ENCODE results near the gene TMEM154. TPM values are rescaled to one million over a fixed set of nuclear protein-coding genes. Genes with fewer than 3 reads are reported as not detected.
A peak's percentile ranks its signal among the peaks of the same experiment; 100 is the strongest.

TMEM154 gene
- total RNA-seq, 1 donor from 2014 or later, result 8.3 TPM

- no peak for DNase-seq (ENCODE audit: low read depth)
Measured at GRCh38 chr4:152591876-152592275, 87.9 kb downstream of the TMEM154 start.

- peak; percentile 36 for DNase-seq (ENCODE audit: low read depth)
Measured at GRCh38 chr4:152591396-152591795, 88.4 kb downstream of the TMEM154 start.

- DNase-seq (ENCODE audit: low read depth), result peak; percentile 89
Measured at GRCh38 chr4:152590179-152591031, 89.4 kb downstream of the TMEM154 start.

DNA sequence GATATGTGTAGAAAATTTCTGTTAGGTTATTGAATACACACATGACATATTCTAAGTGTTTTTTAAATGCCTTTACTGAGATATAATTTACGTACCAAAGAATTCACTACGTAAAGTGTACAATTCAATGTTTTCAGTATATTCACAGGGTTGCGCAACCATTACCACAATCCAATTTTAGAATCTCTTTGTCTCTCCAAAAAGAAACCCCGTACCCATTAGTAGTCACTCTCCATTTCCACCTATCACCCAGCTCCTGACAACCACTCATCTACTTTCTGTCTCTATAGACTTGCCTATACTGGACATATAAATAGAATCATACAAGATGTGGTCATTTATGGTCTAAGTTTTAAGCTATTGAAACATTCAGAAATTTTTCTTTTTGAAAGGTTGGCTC is 90.9 kb downstream of the TMEM154 start:
- DNase-seq (ENCODE audit: low read depth), result no peak

DNA sequence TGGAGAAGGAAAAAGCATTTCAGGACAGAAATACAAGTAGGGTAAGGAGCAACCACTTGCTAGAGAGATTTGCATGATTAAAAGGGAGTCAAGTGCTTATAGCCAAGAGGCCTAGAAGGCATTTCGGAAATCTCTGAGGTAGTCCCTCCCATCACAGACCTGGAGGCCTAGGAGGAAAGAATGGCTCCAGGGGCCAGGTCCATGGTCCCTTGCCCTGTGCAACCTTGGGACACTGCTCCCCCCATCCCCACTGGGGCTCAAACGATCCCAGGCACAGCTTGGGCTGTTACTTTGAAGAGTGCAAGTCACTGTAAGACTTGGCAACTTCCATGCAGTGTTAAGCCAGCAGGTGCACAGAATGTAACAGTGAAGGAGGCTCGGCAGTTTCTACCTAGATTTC is 92.7 kb downstream of the TMEM154 start:
- DNase-seq (ENCODE audit: low read depth), result no peak

GRCh38 chr4:152586668-152587067 is 93.1 kb downstream of the TMEM154 start:
- DNase-seq (ENCODE audit: low read depth), result no peak

DNA sequence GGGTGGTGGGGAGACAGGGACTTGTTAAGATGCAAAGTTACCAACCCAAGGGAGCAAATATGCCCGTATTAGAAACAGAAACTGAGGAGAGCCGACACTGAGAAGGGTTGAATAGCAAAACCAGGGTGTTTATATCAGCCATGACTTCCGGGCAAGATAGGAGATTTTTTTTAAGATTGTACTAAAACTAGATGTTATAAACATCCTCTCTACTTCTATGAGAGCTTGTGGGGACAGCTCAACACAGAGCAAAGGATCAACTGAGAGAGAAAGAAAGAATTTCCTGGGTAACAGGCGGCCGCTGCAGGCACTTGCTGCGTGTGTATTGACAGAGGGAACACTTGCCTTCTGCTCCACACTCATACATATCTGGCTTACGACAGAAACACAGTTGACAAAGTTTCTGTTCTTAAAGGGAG is 94.8 kb downstream of the TMEM154 start:
- DNase-seq (ENCODE audit: low read depth), result no peak

- no peak for DNase-seq (ENCODE audit: low read depth)
Measured at GRCh38 chr4:152581536-152582160, 98.1 kb downstream of the TMEM154 start.

GRCh38 chr4:152579916-152580315 is 99.9 kb downstream of the TMEM154 start:
- no peak for DNase-seq (ENCODE audit: low read depth)

GRCh38 chr4:152579107-152579764 is 100.6 kb downstream of the TMEM154 start:
- no peak for DNase-seq (ENCODE audit: low read depth)

DNA sequence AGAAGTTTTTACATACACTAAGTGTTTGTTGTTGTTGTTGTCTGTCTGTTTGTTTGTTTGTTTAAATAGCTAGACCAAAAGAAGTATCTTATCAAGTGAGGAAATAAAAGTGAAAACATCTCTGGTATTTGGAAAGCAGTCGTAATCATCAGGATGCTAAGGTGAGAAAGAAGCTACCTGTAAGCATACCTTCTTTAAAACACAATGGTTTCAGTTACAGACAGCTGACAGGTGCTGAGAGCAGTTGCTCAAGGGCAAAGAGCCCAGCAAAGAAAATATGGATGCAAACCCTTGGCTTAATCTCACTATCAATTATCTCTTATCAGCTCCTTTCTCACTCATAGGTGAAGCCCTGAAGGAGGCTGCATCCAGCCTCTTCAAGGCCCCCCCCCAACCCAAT is 101.1 kb downstream of the TMEM154 start:
- no peak for DNase-seq (ENCODE audit: low read depth)

DNA sequence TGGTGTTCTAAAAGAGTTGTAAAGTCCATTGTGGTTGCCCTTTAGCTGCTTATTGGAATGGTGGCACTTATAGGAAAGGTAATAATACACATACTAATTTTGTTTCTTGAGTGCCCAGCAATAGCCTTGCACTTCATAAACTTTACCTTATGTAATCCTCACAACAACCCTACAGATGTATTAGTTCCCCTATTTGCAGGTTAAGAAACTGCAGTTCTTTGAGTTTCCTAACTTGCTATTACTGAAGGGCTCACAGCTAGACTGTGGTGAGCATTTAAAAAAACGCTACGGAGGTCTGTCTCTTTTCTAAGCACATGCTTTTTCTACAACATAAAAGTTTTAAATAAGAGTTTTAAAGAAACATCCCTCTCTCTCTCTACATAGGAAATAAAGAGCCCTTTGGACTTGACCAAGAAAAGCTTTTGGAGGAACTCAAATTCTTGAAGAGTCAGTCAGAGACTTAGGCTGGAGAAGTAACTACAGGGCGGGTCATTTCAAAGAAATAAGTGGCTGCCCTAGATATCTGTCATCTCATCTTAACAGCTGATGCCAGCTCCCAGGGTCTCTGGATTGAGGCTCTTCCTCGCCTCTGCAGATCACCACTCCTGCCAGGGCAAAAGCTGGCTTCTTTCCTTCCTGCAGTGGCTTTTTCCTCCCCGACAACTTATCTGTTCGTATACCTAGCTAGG is 101.9 kb downstream of the TMEM154 start:
- no peak for DNase-seq (ENCODE audit: low read depth)

DNA sequence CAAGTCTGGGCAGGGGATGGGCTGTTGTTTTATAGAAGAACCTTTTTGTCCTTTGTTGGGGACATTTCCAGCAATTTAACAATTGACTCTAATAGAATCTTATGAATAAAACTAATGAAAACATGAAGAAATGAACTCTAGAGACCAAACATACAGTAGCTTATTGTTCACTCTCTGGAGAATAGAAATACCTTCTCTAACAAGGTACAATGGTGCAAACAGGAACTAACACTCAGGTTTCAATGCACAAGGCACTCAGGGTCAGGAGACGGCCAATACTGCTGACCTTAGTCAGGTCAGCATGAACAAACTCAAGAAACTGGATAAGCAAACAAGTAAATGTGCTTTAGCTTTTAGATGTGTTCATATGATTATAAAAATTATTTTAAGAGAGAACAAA is 104.3 kb downstream of the TMEM154 start:
- no peak for DNase-seq (ENCODE audit: low read depth)

- no peak for DNase-seq (ENCODE audit: low read depth)
Measured at GRCh38 chr4:152573861-152574260, 105.9 kb downstream of the TMEM154 start.

GRCh38 chr4:152572417-152573086 is 107.2 kb downstream of the TMEM154 start:
- peak; percentile 28 for DNase-seq (ENCODE audit: low read depth)

DNA sequence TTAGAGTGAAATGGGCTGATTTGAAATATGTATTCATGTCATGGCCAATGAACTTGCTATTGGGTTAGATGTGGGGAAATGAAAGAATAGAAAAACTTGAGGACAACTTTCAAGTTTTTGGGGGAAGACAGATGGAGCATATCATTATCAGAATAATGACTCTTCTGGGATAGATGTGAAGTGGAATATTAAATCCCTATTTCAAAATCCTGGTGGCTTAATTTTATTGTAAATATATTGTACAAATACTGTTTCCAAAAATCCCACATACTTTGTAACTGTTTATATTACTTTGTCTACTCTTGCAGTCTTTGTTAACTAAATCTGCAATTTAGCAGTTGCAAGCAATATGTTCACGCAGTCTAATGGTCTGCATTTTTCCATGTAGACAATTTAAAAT is 108.0 kb downstream of the TMEM154 start:
- no peak for DNase-seq (ENCODE audit: low read depth)

GRCh38 chr4:152571296-152571695 is 108.5 kb downstream of the TMEM154 start:
- no peak for DNase-seq (ENCODE audit: low read depth)

Data from renal cortical epithelial cell (primary cell).